DND-41 (cell line): ENCODE data around the gene DRAM2.

Experiments used
- CTCF ChIP-seq: IDR thresholded peaks from 2 replicates; pipeline ENCODE4 v1.5.1; 2012; ENCODE audit warnings: borderline replicate concordance, low read length, moderate library complexity, mild to moderate bottlenecking; ENCODE audit not compliant: poor library complexity, severe bottlenecking; ENCODE audit errors: extremely low read depth
- EZH2 ChIP-seq: IDR thresholded peaks from 3 replicates; pipeline ENCODE4 v1.6.1; 2012; ENCODE audit warnings: borderline replicate concordance, low read depth, mild to moderate bottlenecking, moderate library complexity, low read length, inconsistent platforms; ENCODE audit not compliant: severe bottlenecking

- no peak for TF ChIP-seq CTCF
- TF ChIP-seq EZH2, result no peak
Observed at GRCh38 chr1:111082421-111083203, 57.3 kb downstream of the DRAM2 start.
